DMS 273 treated with DMSO at 0.1 percent for 48 hours (cell line): Measurements from ENCODE around the gene CHPF.

Experiments
- DNase-seq: peaks from one replicate; lab custom pipeline; 2025; lab: John Stamatoyannopoulos, UW

The CHPF gene

GRCh38 chr2:219512524-219513216 is 30.9 kb downstream of the CHPF start:
- no peak for DNase-seq

DNA sequence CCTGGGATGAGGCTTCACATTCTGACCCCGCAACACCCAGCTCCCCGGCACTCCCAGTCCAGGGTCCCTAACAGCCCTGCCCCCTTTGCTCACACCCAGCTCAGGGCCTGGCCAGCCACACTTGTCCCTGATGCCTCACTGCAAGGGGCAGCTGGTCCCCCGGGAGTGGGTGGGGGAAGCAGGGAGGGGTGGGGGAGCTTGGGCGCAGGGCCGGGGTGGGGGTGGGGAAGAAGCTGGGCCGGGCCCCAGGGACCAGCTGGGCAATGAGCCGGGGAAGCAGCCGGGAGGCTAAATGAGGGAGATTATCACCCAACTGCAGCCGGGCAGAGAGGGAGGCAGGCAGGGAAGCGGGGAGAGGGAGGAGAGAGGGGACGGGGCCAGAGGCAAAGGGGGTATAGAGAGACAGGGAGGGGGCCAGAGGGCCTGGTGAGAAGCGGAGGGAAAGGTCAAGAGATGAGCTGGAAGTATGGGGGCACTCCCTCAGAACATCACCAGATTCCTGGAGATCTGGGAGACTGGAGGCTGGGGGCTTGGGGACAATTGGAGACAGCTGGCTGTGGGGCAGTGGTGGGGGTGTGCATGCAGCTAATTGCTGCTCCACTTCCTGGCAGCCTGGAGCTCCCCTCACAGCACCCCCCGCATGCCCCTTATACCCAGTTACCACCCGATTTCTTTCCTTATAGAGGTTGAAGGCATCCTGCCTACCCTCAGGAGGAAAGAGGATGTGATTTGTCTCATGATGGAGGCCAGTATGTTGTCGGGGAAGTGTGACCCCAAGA is 31.9 kb downstream of the CHPF start:
- peak; percentile 53 for DNase-seq

DNA sequence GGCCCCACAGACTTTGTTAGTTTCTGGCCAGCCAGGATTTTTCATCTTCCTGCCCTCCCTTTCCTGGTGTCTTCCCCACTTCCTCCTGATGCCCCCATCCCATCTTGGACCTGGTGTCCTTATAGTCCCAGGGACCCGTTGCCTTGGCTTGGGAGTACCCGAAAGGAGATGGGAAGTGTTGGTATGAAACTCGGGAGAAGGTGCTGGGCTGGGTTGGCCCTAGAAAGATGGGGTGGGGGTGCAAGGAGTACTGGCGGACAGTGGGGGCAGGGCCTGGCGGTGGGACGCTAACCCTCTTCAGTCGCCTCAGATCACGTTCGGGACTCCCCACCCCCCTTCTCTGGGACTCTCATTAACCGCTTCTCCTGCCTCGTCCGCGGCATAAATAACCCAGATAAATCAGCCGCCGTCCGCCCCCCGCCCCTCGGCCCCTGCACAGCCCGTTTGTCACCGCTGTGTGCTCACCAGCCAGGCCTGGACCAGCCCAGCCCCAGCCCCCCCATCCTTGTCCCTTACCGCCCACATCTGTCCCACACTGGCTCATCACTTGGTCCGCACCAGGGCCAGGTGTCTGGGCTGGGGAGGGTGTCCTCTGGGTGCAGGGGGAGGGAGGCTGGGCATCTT is 33.0 kb downstream of the CHPF start:
- no peak for DNase-seq

- peak; percentile 76 for DNase-seq
These were observed 33.7 kb downstream of the CHPF start for GRCh38 chr2:219509780-219510511.

GRCh38 chr2:219508971-219509779 is 34.4 kb downstream of the CHPF start:
- peak; percentile 61 for DNase-seq

DNA sequence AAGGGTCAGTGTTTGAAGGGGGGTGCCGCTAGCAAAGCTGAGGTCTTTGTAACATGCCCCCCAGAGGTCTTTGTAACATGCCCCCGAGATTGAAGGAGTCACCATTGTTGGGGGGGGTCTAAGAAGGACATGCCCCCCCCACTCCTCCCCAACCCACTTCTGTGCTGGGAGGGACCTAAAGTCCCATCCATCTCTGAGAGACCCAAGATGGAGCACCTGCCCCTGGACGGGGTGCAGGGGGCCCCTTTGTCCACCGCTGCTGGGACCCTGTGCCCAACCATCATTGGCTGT is 35.2 kb downstream of the CHPF start:
- DNase-seq: no peak

- no peak for DNase-seq
These were observed 35.8 kb downstream of the CHPF start for GRCh38 chr2:219507581-219508443.

GRCh38 chr2:219506802-219507526 is 36.6 kb downstream of the CHPF start:
- peak; percentile 93 for DNase-seq

DNA sequence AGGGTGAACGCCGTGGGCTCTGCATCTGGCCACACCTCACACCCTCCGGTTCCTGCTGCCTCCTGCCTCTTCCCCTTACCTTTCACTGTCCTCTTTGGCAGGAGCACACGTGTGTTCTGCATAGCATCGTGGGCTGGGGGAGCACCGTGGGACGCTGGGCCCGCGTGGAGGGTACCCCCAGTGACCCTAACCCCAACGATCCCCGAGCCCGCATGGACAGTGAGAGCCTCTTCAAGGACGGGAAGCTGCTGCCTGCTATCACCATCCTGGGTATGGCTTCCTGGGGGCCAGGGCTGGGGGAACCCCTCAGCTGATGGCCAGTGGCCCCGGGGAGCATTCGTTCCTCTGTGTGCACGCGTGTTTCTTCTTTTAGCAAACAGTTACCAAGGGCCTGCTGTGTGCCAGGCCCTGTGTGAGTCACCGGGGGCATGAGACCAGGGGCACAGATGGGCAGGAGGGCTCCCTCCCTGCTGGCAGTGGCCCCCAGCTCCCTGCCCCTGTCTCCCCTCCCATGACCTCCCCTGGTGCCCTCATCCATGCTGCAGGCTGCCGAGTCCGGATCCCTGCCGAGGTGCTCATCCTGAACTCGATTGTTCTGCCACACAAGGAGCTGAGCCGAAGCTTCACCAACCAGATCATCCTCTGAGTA is 37.3 kb downstream of the CHPF start:
- peak; percentile 71 for DNase-seq

DNA sequence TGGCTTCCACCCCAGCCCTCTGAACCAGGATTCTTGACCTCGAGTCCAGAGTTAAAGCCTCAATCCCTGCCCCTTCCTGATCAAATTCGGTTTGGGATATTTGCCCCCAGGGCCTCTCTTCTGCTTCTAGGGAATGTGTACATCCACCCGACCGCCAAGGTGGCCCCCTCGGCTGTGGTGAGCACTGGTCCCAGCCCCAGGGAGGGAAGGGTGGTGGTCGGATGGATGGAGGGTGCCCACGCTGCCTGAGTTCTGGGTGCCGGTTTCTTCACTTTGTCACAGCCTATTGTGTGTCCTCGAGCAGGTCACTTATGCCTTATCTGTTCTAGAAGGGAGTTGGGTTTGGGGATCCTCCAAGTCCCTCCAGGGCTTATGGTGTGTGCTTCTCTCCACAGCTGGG is 38.0 kb downstream of the CHPF start:
- no peak for DNase-seq

- DNase-seq: no peak
These were observed 41.0 kb downstream of the CHPF start for GRCh38 chr2:219502618-219503017.

DNA sequence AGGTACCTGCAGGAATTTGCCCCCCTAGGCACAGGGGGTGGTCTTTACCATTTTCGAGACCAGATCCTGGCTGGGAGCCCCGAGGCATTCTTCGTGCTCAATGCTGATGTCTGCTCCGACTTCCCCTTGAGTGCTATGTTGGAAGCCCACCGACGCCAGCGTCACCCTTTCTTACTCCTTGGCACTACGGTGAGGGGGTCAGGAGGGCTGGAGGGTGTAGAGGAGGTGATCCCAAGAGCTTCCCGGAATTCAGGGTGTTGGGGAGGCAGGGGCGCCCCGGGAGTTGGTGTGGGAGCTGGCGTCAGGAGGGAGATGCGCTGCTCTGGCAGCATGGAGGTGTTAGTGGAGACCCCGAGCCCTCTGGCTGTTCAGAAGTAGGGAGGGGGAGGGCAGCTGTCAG is 41.8 kb downstream of the CHPF start:
- DNase-seq: no peak

DNA sequence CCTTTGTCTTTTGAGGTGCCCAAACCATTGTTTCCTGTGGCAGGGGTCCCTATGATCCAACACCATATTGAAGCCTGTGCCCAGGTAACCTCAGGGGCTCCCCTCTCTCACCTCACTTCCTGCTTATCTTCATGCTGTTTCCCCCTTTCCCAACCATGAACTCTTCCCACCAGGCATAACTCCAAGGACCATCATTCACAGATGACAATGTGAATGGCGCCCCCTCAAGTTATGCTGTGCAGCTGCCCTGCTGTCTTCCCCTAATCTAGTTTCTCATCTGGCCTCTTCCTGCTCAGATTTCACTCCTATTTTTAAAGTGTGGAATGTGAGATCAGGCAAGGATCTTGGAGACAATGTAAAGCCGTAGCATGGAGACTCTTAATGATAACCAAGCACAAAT is 43.5 kb downstream of the CHPF start:
- peak; percentile 17 for DNase-seq

- DNase-seq: no peak
These were observed 44.1 kb downstream of the CHPF start for GRCh38 chr2:219499555-219499954.

DNA sequence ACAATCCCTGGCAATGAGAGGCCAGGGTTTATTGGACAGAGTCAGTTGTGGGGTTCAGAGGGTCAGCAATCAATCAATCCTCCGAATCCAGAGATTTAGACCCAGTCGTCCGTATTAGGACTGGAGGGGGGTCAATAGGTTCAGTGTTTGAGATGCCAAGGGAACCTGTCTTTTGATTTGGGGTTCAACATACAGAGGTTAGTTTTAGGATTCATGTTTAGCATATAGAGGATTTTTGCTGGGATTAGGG is 44.6 kb downstream of the CHPF start:
- DNase-seq: no peak

GRCh38 chr2:219498280-219499057 is 45.1 kb downstream of the CHPF start, which contains the start of gene GMPPA:
Gene GMPPA, plus strand, starts transcription at chr2:219498891. Its CDS starts 1,085 bp downstream, at chr2:219499976.
- DNase-seq: peak; percentile 98

DNA sequence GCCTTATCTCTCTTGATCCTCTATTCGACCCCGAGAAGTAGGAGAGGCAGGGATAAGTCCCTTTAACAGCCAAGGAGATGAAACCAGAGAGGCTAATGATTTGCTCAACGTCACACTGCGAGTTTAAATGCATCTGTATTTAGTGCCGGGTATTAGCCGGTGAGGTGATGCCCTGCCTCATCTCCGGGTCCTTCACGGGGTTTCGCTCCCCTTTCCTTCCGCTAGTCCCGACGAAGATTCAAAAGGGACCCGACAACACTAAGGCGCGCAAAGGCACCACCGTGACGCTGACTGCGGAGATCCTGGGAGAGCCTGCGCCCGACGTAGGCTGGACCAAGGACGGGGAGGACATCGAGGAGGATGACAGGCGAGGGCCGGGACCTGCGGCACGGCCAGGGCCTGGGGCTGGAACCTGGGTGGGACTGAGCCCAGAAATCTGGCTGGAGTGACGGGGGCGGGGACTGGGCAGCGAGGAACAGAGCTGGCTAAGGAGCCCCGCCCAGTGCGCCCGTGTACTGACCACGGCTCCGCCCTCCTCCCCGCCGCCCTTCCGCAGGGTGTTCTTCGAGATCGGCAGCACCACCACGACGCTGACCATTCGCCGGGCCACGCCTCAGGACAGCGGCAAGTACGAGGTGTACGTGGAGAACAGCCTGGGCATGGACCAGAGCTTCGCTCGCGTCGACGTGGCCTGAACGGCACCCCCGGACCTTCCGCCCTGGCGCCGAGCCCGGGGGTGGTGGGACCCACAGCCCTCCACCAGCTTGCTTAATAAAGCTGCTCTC is 45.9 kb downstream of the CHPF start:
- no peak for DNase-seq

DNA sequence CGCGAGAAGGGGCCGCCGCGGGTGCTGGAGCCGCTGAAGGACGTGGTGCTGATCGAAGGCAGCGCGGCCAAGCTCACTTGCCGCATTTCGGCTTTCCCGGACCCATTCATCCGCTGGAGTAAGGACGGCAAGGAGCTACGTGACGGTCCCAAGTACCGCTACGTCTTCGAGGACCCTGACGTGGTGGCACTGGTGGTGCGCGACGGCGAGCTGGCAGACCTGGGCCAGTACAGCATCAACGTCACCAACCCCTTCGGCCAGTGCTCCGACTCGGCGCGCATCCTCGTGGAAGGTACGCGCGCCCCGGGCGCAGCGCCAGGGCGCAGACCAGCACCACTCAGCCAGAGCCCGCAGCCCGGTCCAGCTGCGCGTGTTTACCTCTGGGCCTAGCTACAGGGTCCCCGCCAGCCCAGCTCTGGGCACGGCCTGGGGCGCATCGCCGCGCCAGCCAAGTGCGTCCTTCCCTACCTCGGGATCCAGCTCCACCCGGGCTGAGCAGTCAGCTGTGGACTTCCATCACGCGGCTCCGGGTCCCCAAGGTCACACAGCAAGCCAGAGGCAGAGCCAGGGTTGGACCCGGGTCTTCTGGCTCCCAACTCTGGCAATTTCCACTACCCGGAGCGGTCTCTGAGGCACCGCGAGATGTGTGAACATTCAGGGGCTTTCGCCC is 46.6 kb downstream of the CHPF start:
- DNase-seq: no peak
